Keratinocyte (primary cell): Measurements from ENCODE around the gene KCNJ15.

Source experiments
- EZH2 ChIP-seq: IDR thresholded peaks from one replicate; pipeline ENCODE4 v1.6.1; 2012; ENCODE audit warnings: inconsistent platforms, mild to moderate bottlenecking, low read length, moderate library complexity
- TF ChIP-seq, protein P1 (sequence below), 3 experiments: IDR thresholded peaks in 1 of 3; conservative IDR thresholded peaks in 1 of 3; optimal IDR thresholded peaks in 1 of 3; 2 replicates in 2 of 3; 3 replicates in 1 of 3; pipeline versions ENCODE3 to v1.5.1; 2011; ENCODE audit warnings: low read length in 3 of 3, mild to moderate bottlenecking in 3 of 3, moderate library complexity in 2 of 3, control low read depth in 1 of 3, inconsistent platforms in 1 of 3; ENCODE audit not compliant: insufficient read depth in 2 of 3; ENCODE audit errors: extremely low read depth in 1 of 3

DNA sequence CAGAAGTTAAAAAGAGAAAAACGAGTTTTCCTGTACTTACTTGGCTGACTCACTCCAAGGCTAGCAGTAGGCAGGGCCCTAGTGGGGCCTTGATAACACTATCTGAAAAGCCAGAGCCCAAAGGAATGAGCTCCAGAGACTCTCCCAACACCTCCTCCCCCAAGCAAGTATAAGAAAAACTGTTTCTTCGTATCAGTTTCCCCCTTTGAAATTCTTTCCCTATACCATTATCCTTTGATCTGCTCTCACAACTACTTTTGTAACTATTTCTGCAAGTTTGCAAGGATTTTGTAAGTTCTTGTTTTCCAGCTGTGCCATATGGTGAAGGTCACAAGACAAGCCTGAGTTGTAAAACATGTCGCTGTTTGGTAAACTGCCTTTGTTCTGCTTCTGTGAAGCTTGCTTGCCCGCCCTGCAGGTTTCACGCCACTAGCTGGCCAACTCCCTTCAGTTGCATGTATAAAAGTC is 36.5 kb upstream of the KCNJ15 start:
- TF ChIP-seq EZH2: no peak
- TF ChIP-seq, protein P1, sequence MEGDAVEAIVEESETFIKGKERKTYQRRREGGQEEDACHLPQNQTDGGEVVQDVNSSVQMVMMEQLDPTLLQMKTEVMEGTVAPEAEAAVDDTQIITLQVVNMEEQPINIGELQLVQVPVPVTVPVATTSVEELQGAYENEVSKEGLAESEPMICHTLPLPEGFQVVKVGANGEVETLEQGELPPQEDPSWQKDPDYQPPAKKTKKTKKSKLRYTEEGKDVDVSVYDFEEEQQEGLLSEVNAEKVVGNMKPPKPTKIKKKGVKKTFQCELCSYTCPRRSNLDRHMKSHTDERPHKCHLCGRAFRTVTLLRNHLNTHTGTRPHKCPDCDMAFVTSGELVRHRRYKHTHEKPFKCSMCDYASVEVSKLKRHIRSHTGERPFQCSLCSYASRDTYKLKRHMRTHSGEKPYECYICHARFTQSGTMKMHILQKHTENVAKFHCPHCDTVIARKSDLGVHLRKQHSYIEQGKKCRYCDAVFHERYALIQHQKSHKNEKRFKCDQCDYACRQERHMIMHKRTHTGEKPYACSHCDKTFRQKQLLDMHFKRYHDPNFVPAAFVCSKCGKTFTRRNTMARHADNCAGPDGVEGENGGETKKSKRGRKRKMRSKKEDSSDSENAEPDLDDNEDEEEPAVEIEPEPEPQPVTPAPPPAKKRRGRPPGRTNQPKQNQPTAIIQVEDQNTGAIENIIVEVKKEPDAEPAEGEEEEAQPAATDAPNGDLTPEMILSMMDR (optimal IDR thresholded peaks at IDR 0.05 in 1 of 3, IDR thresholded peaks at IDR 0.05 in 1 of 3, conservative IDR thresholded peaks at IDR 0.05 in 1 of 3; ENCODE audit: extremely low read depth in 1 of 3, insufficient read depth in 2 of 3, low read length in 3 of 3): no peak
